CD4-positive, alpha-beta T cell (primary cell): ENCODE results near the gene AKT2. TPM values are rescaled to one million over a fixed set of nuclear protein-coding genes. Genes with fewer than 3 reads are reported as not detected.

Experiments used
- ATAC-seq: fragments of 200-7000 bp; cut with Tn5 transposase; one replicate; pipeline ENCODE4 v1.10.0; 2022; ENCODE audit warnings: mild to moderate bottlenecking; ENCODE audit not compliant: poor library complexity
- CTCF ChIA-PET: fragments of 350-600 bp; sonication (Branson Sonifier 250); formaldehyde crosslinking; loops from one replicate; lab custom pipeline; 2021; ENCODE audit warnings: antibody characterized with exemption, inconsistent platforms; lab: Charles Lee
- POLR2A ChIA-PET: fragments of 350-600 bp; sonication (Branson Sonifier 250); formaldehyde crosslinking; loops from one replicate; lab custom pipeline; 2021; ENCODE audit warnings: antibody characterized with exemption, inconsistent platforms; lab: Charles Lee
- DNase-seq, 14 experiments: peaks; one replicate each; pipeline ENCODE4 v3.0.0-alpha.2; 2013 to 2020; ENCODE audit warnings: mixed read lengths in 2 of 14
- H3K27ac ChIP-seq, 2 donors: one replicate each; pipeline versions ENCODE4 v1.5.1 to v1.7.0; 2013; ENCODE audit warnings: low read length in 2 of 2, low read depth in 1 of 2, mild to moderate bottlenecking in 1 of 2
- H3K27me3 ChIP-seq, 2 experiments: 1 replicate in 1 of 2; 2 replicates in 1 of 2; pipeline versions ENCODE4 v1.6.1 to v1.7.0; 2013; ENCODE audit warnings: low read length in 2 of 2, control low read depth in 1 of 2, mild to moderate bottlenecking in 1 of 2, moderate library complexity in 1 of 2; ENCODE audit not compliant: insufficient read depth in 2 of 2, control insufficient read depth in 1 of 2
- H3K36me3 ChIP-seq: one replicate; pipeline ENCODE4 v1.6.1; 2013; ENCODE audit warnings: low read length, control low read depth; ENCODE audit not compliant: insufficient read depth
- H3K4me1 ChIP-seq: one replicate; pipeline ENCODE4 v1.6.1; 2013; ENCODE audit warnings: low read length, control low read depth; ENCODE audit not compliant: insufficient read depth
- H3K4me3 ChIP-seq: one replicate; pipeline ENCODE4 v1.5.1; 2013; ENCODE audit warnings: mild to moderate bottlenecking, low read length, moderate library complexity
- H3K9me3 ChIP-seq, 2 experiments: 1 replicate in 1 of 2; 2 replicates in 1 of 2; pipeline versions ENCODE4 v1.6.1 to v1.7.0; 2013; ENCODE audit warnings: low read length in 2 of 2, mild to moderate bottlenecking in 2 of 2, control low read depth in 1 of 2, moderate library complexity in 1 of 2; ENCODE audit not compliant: control insufficient read depth in 1 of 2, insufficient read depth in 1 of 2
- H3K27ac Mint-ChIP-seq: one replicate; pipeline ENCODE4 v1.8.0; 2020; ENCODE audit warnings: mixed read lengths
- H3K27me3 Mint-ChIP-seq: one replicate; pipeline ENCODE4 v1.8.0; 2021; ENCODE audit warnings: mixed read lengths
- H3K36me3 Mint-ChIP-seq: one replicate; pipeline ENCODE4 v1.8.0; 2021; ENCODE audit warnings: low read depth, mixed read lengths
- H3K4me1 Mint-ChIP-seq: one replicate; pipeline ENCODE4 v1.8.0; 2021; ENCODE audit warnings: low read depth, mixed read lengths
- H3K4me3 Mint-ChIP-seq: one replicate; pipeline ENCODE4 v1.8.0; 2020; ENCODE audit warnings: mild to moderate bottlenecking, mixed read lengths
- H3K9me3 Mint-ChIP-seq: one replicate; pipeline ENCODE4 v1.8.0; 2020; ENCODE audit warnings: mixed read lengths
- CTCF ChIP-seq: fragments of 200-600 bp; IDR thresholded peaks from one replicate; pipeline ENCODE4 v1.8.0; 2022; ENCODE audit warnings: antibody characterized with exemption, mild to moderate bottlenecking
- intact Hi-C, 2 experiments: fragments of 100-400 bp; cut with DNase I in 1 of 2; cut with micrococcal nuclease in 1 of 2; formaldehyde crosslinking; loops; one replicate each; pipeline versions ENCODE4 v1.15.1 to v1.9.0; 2023 to 2025; cut with DNase I, micrococcal nuclease
- total RNA-seq, 174 experiments: library from RNA in 2 of 174; stranded (reverse) in 2 of 174; gene quantifications; one replicate each; pipeline ENCODE4 v1.2.3 and lab custom pipeline; 2021 to 2026

AKT2 gene
- total RNA-seq, 2 experiments from 2014 or later, result 197 to 199 TPM

- ChIA-PET POLR2A (no interaction called here), CTCF (no interaction called here)
- H3K36me3 Mint-ChIP-seq, result no peaks in the 10 kb centered on the region
- Histone ChIP-seq H3K27me3 (peaks cover 48 to 51% of the 10 kb centered on the region in 2 experiments), H3K4me1 (peaks cover 38% of the 10 kb centered on the region), H3K36me3 (no peaks in the 10 kb centered on the region), H3K4me3 (no peak overlapping the region), H3K27ac (no peak overlapping the region), H3K9me3 (peaks cover 0 to 26% of the 10 kb centered on the region in 2 experiments)
- no peaks in the 10 kb centered on the region for H3K9me3 Mint-ChIP-seq
- DNase-seq, result peak in 13 of 14 experiments; percentile 8 to 71 (median 42)
- no peak overlapping the region for H3K4me3 Mint-ChIP-seq
- peaks cover 65% of the 10 kb centered on the region for H3K27me3 Mint-ChIP-seq
- peaks cover 16% of the 10 kb centered on the region for H3K4me1 Mint-ChIP-seq
- no peak for TF ChIP-seq CTCF
- ATAC-seq, result peak; percentile 35
- no peak overlapping the region for H3K27ac Mint-ChIP-seq
- intact Hi-C loops, result loop anchor here in 1 of 2 experiments (10.0 kb wide), 1 partner anchor 328 kb away; no protein-coding TSS in a partner anchor
These were observed 61.9 kb downstream of the AKT2 start for GRCh38 chr19:40223135-40223822.

- ChIA-PET POLR2A (no interaction called here), CTCF (no interaction called here)
- DNase-seq, result peak; percentile 54 to 91 (median 66)
- intact Hi-C loops, result loop anchor here (1.0 to 10.0 kb wide), 3 partner anchors 83 to 429 kb away; no protein-coding TSS in a partner anchor
- no peak overlapping the region for H3K4me3 ChIP-seq
- Mint-ChIP-seq H3K4me1 (peaks cover 16% of the 10 kb centered on the region), H3K9me3 (no peaks in the 10 kb centered on the region), H3K36me3 (no peaks in the 10 kb centered on the region), H3K27ac (peak overlapping the region; percentile 2), H3K27me3 (peaks cover 69% of the 10 kb centered on the region), H3K4me3 (peak overlapping the region; percentile 26)
- no peak overlapping the region for H3K27ac ChIP-seq
- ATAC-seq, result peak; percentile 89
- H3K27me3 ChIP-seq, result peaks cover 57 to 59% of the 10 kb centered on the region in 2 experiments
- TF ChIP-seq CTCF, result peak; percentile 86
- H3K4me1 ChIP-seq, result peaks cover 45% of the 10 kb centered on the region
- H3K9me3 ChIP-seq, result peaks cover 0 to 34% of the 10 kb centered on the region in 2 experiments
- no peaks in the 10 kb centered on the region for H3K36me3 ChIP-seq
These were observed 63.1 kb downstream of the AKT2 start for GRCh38 chr19:40221858-40222619.

GRCh38 chr19:40220674-40221073 lies 64.5 kb downstream of the AKT2 start:
- Histone ChIP-seq H3K4me1 (peaks cover 36% of the 10 kb centered on the region), H3K27me3 (peaks cover 57 to 63% of the 10 kb centered on the region in 2 experiments), H3K36me3 (no peaks in the 10 kb centered on the region), H3K9me3 (peaks cover 0 to 27% of the 10 kb centered on the region in 2 experiments), H3K4me3 (no peak overlapping the region), H3K27ac (no peak overlapping the region)
- no peak for TF ChIP-seq CTCF
- Mint-ChIP-seq H3K4me3 (no peak overlapping the region), H3K9me3 (no peaks in the 10 kb centered on the region), H3K4me1 (peaks cover 11% of the 10 kb centered on the region), H3K27ac (no peak overlapping the region), H3K36me3 (no peaks in the 10 kb centered on the region), H3K27me3 (peaks cover 71% of the 10 kb centered on the region)
- intact Hi-C loops, result loop anchor here in 1 of 2 experiments (1.0 to 10.0 kb wide), 3 partner anchors 81 to 428 kb away; no protein-coding TSS in a partner anchor
- DNase-seq (no peak), ATAC-seq (no peak)
- ChIA-PET POLR2A (no interaction called here), CTCF (interaction anchor here (1.2 kb wide), 1 partner anchor 81 kb away, joined by 6 read pairs; no protein-coding TSS in a partner anchor)
